Measurements from ENCODE around the gene GNA12. TPM values are rescaled to one million over a fixed set of nuclear protein-coding genes. Genes with fewer than 3 reads are reported as not detected.

The GNA12 gene
- polyA plus RNA-seq, 1 of the 3 experiments (the other 2 are of a cell fraction): 64.8 TPM

- TF ChIP-seq CTCF (IDR thresholded peaks at IDR 0.05): no peak
- peak; percentile 56; the same call in 1 of the 2 replicates for TF ChIP-seq TCF12 (IDR thresholded peaks at IDR 0.05)
- TF ChIP-seq MAX (IDR thresholded peaks at IDR 0.05; ENCODE audit: low read depth): peak; percentile 79
- TF ChIP-seq FOSL2 (IDR thresholded peaks at IDR 0.05; ENCODE audit: borderline replicate concordance, low read depth): peak; percentile 94
- no peak for TF ChIP-seq IRF3 (IDR thresholded peaks at IDR 0.05; ENCODE audit: low read depth, low read length)
- no peak for TF ChIP-seq MXI1 (IDR thresholded peaks at IDR 0.05; ENCODE audit: low read depth, low read length)
- TF ChIP-seq NFIC (IDR thresholded peaks at IDR 0.05; ENCODE audit: borderline replicate concordance): no peak
- no peak; a peak in 1 of 4 replicates for TF ChIP-seq EP300 (IDR thresholded peaks at IDR 0.05; ENCODE audit: borderline replicate concordance in 1 of 2, low read depth in 1 of 2, low read length in 1 of 2)
Measured at GRCh38 chr7:2863461-2864066, 19.5 kb upstream of the GNA12 start (continued).

- no peak for DNase-seq
- ChIA-PET POLR2A (no interaction called here), CTCF (interaction anchor here (1.3 kb wide), 1 partner anchor 25 kb away, joined by 3 read pairs; no protein-coding TSS in a partner anchor)
- no peaks in the 10 kb centered on the region for H3K79me2 ChIP-seq (ENCODE audit: insufficient read depth)
- no peaks in the 10 kb centered on the region for H3K27me3 ChIP-seq (ENCODE audit: insufficient read depth)
- H3K27ac ChIP-seq (ENCODE audit: low read depth in 2 of 2, low read length in 1 of 2): peak overlapping the region in 1 of 2 experiments; percentile 82; a peak in 2 of 4 replicates
- 93% methylated on average over 22 of the region's 22 CpGs for WGBS (ENCODE audit: low lambda C conversion rate)
- H3K9me2 ChIP-seq: no peaks in the 10 kb centered on the region
- TF ChIP-seq MEF2A (IDR thresholded peaks at IDR 0.05; ENCODE audit: borderline replicate concordance, low read depth): no peak
- no peak for TF ChIP-seq MAX (IDR thresholded peaks at IDR 0.05; ENCODE audit: low read depth)
- TF ChIP-seq ZBTB33 (IDR thresholded peaks at IDR 0.05; ENCODE audit: borderline replicate concordance, low read depth): no peak
- no peak for TF ChIP-seq GABPA (IDR thresholded peaks at IDR 0.05; ENCODE audit: low read depth)
- no peak for TF ChIP-seq RXRA (IDR thresholded peaks at IDR 0.05; ENCODE audit: borderline replicate concordance, low read depth)
- no peak for TF ChIP-seq TCF12 (IDR thresholded peaks at IDR 0.05)
- H2AFZ ChIP-seq (ENCODE audit: low read depth): peak overlapping the region; percentile 98
- no peak overlapping the region for H3K4me3 ChIP-seq (ENCODE audit: low read depth in 2 of 2, low read length in 1 of 2)
- H3K36me3 ChIP-seq (replicated peaks in 1 of 2; ENCODE audit: control insufficient read depth in 1 of 2, insufficient read depth in 2 of 2, low read length in 1 of 2): no peaks in the 10 kb centered on the region
- no peaks in the 10 kb centered on the region for H4K20me1 ChIP-seq (ENCODE audit: insufficient read depth)
- H3F3A ChIP-seq (replicated peaks; ENCODE audit: insufficient read depth): peaks cover 4% of the 10 kb centered on the region
- peak overlapping the region; percentile 54; the same call in 1 of the 2 replicates for H3K9ac ChIP-seq
- no peaks in the 10 kb centered on the region for H3K9me3 ChIP-seq
- peaks cover 3 to 13% of the 10 kb centered on the region in 2 experiments; a peak in 3 of 4 replicates for H3K4me1 ChIP-seq (ENCODE audit: control insufficient read depth in 1 of 2, insufficient read depth in 2 of 2, low read depth in 1 of 2, low read length in 1 of 2)
- H3K4me2 ChIP-seq: peak overlapping the region; percentile 60; the same call in 1 of the 2 replicates
Measured at GRCh38 chr7:2862831-2863361, 18.8 kb upstream of the GNA12 start.
